ENCODE measurements around the gene MTF1.

DNA sequence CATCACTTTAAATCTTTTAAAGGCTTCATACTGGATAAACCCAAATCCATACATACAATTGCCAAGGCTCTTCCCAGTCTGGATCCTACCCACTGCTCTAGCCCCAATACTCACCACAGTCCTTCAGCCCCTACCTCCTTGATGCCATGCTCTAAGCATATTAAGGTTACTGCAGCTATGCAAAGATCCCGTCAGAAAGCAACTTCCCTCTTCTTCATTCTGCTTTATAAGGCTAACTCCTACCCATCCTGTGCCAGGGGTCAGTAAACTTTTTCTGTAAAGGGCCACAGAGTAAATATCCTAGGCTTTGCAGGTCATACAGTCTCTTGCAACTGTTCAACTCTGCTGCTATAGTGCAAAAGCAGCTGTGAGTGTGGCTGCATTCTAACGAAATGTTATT is 34.3 kb upstream of the MTF1 start:
- TF ChIP-seq, protein P1, sequence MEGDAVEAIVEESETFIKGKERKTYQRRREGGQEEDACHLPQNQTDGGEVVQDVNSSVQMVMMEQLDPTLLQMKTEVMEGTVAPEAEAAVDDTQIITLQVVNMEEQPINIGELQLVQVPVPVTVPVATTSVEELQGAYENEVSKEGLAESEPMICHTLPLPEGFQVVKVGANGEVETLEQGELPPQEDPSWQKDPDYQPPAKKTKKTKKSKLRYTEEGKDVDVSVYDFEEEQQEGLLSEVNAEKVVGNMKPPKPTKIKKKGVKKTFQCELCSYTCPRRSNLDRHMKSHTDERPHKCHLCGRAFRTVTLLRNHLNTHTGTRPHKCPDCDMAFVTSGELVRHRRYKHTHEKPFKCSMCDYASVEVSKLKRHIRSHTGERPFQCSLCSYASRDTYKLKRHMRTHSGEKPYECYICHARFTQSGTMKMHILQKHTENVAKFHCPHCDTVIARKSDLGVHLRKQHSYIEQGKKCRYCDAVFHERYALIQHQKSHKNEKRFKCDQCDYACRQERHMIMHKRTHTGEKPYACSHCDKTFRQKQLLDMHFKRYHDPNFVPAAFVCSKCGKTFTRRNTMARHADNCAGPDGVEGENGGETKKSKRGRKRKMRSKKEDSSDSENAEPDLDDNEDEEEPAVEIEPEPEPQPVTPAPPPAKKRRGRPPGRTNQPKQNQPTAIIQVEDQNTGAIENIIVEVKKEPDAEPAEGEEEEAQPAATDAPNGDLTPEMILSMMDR (IDR thresholded peaks at IDR 0.05) = no peak
- TF ChIP-seq POLR2A (IDR thresholded peaks at IDR 0.05) = no peak

All from tibial nerve (tissue), 3 donors.